ENCODE measurements around the gene GRIA1.

- TF ChIP-seq CTCF (IDR thresholded peaks at IDR 0.05) (no peak), POLR2A (IDR thresholded peaks at IDR 0.05) (no peak)
Measured at GRCh38 chr5:153573326-153574033, 83.0 kb downstream of the GRIA1 start.
